Lung (tissue), 12 donors: ENCODE measurements around the gene MICAL2. TPM values are rescaled to one million over a fixed set of nuclear protein-coding genes. Genes with fewer than 3 reads are reported as not detected.
A peak's percentile ranks its signal among the peaks of the same experiment; 100 is the strongest.

Experiments
- ATAC-seq: fragments of 200-7000 bp; cut with Tn5 transposase; one replicate; pipeline ENCODE4 v1.9.1; 2020; ENCODE audit warnings: moderate number of reproducible peaks; ENCODE audit not compliant: insufficient read depth, low FRiP score
- DNase-seq, 3 donors: peaks; one replicate each; pipeline ENCODE4 v3.0.0-alpha.2; 2013 to 2017
- H3K27ac ChIP-seq, 2 donors: one replicate each; pipeline ENCODE4 v1.5.1; 2013; ENCODE audit warnings: mild to moderate bottlenecking in 2 of 2, moderate library complexity in 2 of 2, control low read depth in 1 of 2, inconsistent platforms in 1 of 2, low read depth in 1 of 2, low read length in 1 of 2
- H3K27me3 ChIP-seq, 3 donors: one replicate each; pipeline ENCODE4 v1.5.1; 2013; ENCODE audit warnings: low read length in 2 of 3; ENCODE audit not compliant: control insufficient read depth in 3 of 3, insufficient read depth in 3 of 3
- H3K36me3 ChIP-seq, 4 donors: one replicate each; pipeline ENCODE4 v1.5.1; 2013; ENCODE audit warnings: low read length in 4 of 4, mild to moderate bottlenecking in 1 of 4, moderate library complexity in 1 of 4; ENCODE audit not compliant: control insufficient read depth in 4 of 4, insufficient read depth in 4 of 4
- H3K4me1 ChIP-seq, 5 donors: one replicate each; pipeline ENCODE4 v1.5.1; 2013; ENCODE audit warnings: low read length in 5 of 5, mild to moderate bottlenecking in 2 of 5, moderate library complexity in 1 of 5; ENCODE audit not compliant: control insufficient read depth in 5 of 5, insufficient read depth in 5 of 5
- H3K4me3 ChIP-seq: one replicate; pipeline ENCODE4 v1.5.1; 2013; ENCODE audit warnings: mild to moderate bottlenecking, control low read depth, moderate library complexity
- H3K9ac ChIP-seq, 2 donors: one replicate each; pipeline ENCODE4 v1.5.1; 2013; ENCODE audit warnings: low read length in 2 of 2, control low read depth in 1 of 2; ENCODE audit not compliant: insufficient read depth in 1 of 2
- H3K9me3 ChIP-seq, 4 donors: one replicate each; pipeline ENCODE4 v1.5.1; 2013; ENCODE audit warnings: low read length in 3 of 4, mild to moderate bottlenecking in 1 of 4, moderate library complexity in 1 of 4; ENCODE audit not compliant: control insufficient read depth in 4 of 4, insufficient read depth in 3 of 4
- WGBS, 2 donors: extraction: QIAGEN DNeasy Blood & Tissue Kit; methylation state at CpG; one replicate each; pipeline ENCODE4 v1.1.7; 2013; 5-methylcytosine and 5-hydroxymethylcytosine counted together
- polyA plus RNA-seq, 2 donors: library from polyadenylated mRNA; stranded (reverse); fragments of 200-250 nt; gene quantifications; one replicate each; pipeline ENCODE4 v1.2.1, GENCODE V29; 2013
- total RNA-seq, 2 donors: library from RNA; depleted of rRNA in 1 of 2; stranded (reverse); fragments of >200 nt in 1 of 2; gene quantifications; one replicate each; pipeline ENCODE4 v1.2.1, GENCODE V29; 2014 to 2021
- TF ChIP-seq, protein P1 (sequence below): IDR thresholded peaks from 2 replicates; pipeline ENCODE4 v1.5.1; 2012; ENCODE audit warnings: mild to moderate bottlenecking; ENCODE audit errors: control extremely low read depth, extremely low read depth
- donor health status: control.
- donor health status: control.
- donor health status: Bipolar disorder and iron deficiency.
- donor health status: healthy.
- donor health status: DM: yes; HTN: yes; CAD: no.

Gene MICAL2
- total and polyA plus RNA-seq, 4 donors = 38.2 to 218 (median 99.6) TPM

DNA sequence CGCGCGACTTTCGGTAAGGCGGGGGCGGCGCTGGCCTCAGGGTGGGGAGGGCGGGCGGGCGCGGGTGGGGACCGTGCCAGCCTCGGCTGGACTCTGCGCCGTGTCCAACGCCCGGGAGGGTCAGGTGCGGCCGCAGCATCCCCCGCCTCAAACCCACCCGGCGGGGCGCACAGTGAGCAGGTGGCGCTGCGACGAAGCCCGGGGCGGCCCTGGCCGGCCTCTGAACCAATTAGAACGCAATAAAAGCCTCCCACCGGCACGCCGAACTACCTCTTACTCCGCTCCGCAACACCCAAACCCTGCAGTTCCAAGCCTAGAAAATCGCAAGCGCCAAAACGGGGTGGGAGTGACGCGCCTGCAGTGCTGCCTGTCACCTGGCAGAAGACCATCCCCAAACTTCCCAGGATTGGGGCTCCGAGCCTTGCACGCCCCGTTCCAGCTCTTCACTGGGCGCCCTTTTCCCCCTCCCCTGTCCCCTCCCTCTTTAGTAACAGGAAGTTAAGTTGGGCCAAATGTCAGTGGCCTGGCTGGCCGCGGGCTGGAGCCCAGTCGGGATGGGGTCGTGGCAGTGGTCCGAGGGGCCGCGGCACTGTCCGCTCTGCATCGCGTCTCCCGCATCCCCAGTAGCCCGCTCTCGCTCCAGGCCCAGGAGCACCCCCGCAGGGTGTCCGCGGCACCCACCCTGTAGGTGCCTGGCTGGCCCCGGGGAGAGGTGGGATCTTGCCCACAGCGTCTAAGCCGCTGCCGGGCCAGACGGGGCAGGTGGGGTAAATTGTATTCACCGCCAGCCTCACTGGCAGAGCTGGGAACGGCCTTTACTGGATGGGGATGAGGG is 541 bp downstream of the MICAL2 start:
- H3K9me3 ChIP-seq = no peaks in the 10 kb centered on the region
- TF ChIP-seq, protein P1, sequence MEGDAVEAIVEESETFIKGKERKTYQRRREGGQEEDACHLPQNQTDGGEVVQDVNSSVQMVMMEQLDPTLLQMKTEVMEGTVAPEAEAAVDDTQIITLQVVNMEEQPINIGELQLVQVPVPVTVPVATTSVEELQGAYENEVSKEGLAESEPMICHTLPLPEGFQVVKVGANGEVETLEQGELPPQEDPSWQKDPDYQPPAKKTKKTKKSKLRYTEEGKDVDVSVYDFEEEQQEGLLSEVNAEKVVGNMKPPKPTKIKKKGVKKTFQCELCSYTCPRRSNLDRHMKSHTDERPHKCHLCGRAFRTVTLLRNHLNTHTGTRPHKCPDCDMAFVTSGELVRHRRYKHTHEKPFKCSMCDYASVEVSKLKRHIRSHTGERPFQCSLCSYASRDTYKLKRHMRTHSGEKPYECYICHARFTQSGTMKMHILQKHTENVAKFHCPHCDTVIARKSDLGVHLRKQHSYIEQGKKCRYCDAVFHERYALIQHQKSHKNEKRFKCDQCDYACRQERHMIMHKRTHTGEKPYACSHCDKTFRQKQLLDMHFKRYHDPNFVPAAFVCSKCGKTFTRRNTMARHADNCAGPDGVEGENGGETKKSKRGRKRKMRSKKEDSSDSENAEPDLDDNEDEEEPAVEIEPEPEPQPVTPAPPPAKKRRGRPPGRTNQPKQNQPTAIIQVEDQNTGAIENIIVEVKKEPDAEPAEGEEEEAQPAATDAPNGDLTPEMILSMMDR = no peak
- WGBS, 2 donors = 16 to 24% methylated on average over 58 to 67 of the region's 67 CpGs
- no peak overlapping the region for H3K9ac ChIP-seq
- peaks cover 4 to 17% (median 7%) of the 10 kb centered on the region in 5 donors for H3K4me1 ChIP-seq
- H3K27ac ChIP-seq = peak overlapping the region; percentile 78 to 91
- ATAC-seq (no peak), DNase-seq (peak in 1 of 3 donors; percentile 35)
- peaks cover 0 to 2% (median 0%) of the 10 kb centered on the region in 3 donors for H3K27me3 ChIP-seq
- peak overlapping the region; percentile 68 for H3K4me3 ChIP-seq
- H3K36me3 ChIP-seq = no peaks in the 10 kb centered on the region

DNA sequence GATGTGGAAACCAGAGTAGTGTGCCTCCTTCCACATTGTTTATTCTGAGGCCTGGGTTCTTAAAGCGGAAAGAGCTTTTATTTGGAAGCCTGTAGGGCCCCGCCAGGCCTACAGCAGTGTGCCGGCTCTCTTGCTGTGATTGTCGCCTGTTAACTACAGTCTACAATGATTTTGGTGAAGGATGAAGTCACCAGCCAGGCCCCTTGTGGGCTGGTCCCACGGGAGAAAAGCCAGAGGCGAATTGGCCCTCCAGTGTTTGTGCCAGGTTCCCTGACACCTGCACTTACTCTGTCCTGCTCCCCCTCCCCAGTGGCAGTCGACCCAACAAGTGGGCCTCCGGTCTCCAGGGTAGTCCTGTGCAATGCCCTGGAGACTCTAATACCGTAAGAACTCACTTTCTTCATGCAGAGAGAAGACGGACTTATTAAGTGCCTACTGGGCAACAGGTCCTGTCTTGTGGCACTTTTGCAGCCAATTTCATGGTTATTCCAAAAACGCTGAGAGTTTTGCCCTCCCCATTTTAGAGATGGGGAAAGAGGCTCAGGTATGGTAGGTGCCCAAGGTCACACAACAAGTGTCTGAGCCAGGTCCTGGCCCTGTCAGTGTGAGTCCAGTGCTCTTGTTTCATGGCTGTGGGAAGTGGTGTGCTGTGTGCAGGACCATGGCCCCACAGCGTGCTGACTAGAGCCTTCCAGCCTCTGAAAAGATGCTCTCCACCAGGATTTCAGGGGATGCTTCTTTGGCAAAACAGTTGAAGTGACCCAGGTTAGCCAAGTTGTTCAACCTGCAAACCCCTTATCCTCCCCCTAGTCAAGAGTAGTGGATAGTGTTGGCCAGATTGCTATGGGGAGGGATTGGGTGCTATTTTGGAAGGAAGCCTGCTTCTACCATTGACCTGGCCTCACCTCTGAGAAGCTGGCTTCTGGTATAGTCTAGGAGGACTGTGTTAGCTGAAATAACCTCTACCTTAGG is 1.4 kb downstream of the MICAL2 start:
- Histone ChIP-seq H3K27me3 (peaks cover 0 to 2% (median 0%) of the 10 kb centered on the region in 3 donors), H3K9ac (no peak overlapping the region), H3K4me1 (peaks cover 4 to 17% (median 7%) of the 10 kb centered on the region in 5 donors), H3K9me3 (no peaks in the 10 kb centered on the region), H3K27ac (peak overlapping the region; percentile 78 to 91), H3K36me3 (no peaks in the 10 kb centered on the region), H3K4me3 (peak overlapping the region; percentile 68)
- 62 to 78% methylated on average over 12 of the region's 12 CpGs for WGBS, 2 donors
- TF ChIP-seq, protein P1 = no peak
- ATAC-seq = no peak
- DNase-seq = no peak

DNA sequence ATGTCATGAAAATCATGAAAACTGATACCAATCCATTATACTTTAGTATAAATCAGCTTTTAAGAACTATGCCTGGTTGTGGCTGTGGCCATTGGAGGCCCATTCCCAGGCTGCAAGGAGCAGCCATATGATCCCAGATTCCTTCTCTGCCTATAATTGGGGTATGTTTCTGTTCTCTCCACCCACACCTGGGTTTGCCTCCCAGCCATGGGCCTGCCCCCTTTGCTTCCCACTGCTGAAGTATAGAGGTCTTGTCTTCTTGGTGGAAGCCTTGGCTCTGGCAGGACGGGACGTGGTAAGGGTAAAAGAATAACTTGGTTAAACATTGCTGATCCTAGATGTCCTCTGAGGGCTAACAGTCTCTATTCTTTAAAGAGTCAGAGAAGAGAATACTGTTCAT is 2.4 kb downstream of the MICAL2 start:
- Histone ChIP-seq H3K36me3 (peaks cover 0 to 6% (median 0%) of the 10 kb centered on the region in 4 donors), H3K9ac (no peak overlapping the region), H3K4me1 (peaks cover 7 to 21% (median 12%) of the 10 kb centered on the region in 5 donors), H3K27me3 (peaks cover 0 to 2% (median 0%) of the 10 kb centered on the region in 3 donors), H3K9me3 (no peaks in the 10 kb centered on the region), H3K4me3 (no peak overlapping the region), H3K27ac (no peak overlapping the region)
- TF ChIP-seq, protein P1 = no peak
- ATAC-seq (no peak), DNase-seq (no peak)
- 85 to 94% methylated on average over 2 of the region's 2 CpGs for WGBS, 2 donors
